PC-9 (cell line): Measurements from ENCODE around the gene ABCA2. TPM values are rescaled to one million over a fixed set of nuclear protein-coding genes. Genes with fewer than 3 reads are reported as not detected.

Experiments used
- BruUV-seq: library from RNA; stranded (reverse); fragments of 400-500 nt; replicated peaks from 2 replicates; lab custom pipeline; 2021; lab: Mats Ljungman, UMichigan
- CTCF ChIA-PET: fragments of 300-600 bp; sonication (Branson Sonifier 250); formaldehyde crosslinking; loops from one replicate; lab custom pipeline; 2022; ENCODE audit warnings: antibody characterized with exemption; lab: Charles Lee
- POLR2A ChIA-PET: fragments of 300-600 bp; sonication (Branson Sonifier 250); formaldehyde crosslinking; loops from one replicate; lab custom pipeline; 2022; ENCODE audit warnings: antibody characterized with exemption; ENCODE audit not compliant: unreplicated experiment; lab: Charles Lee
- DNase-seq, 2 experiments: peaks; one replicate each; pipeline versions ENCODE4 v3.0.0 to v3.0.0-alpha.2; 2015 to 2022; ENCODE audit warnings: mixed read lengths in 1 of 2
- H2AFZ ChIP-seq: fragments of 200-600 bp; sonication (generic); 2 replicates; pipeline ENCODE4 v1.8.1; 2017; ENCODE audit warnings: antibody characterized with exemption
- H3F3A ChIP-seq: fragments of 200-600 bp; sonication (generic); 2 replicates; pipeline ENCODE4 v1.8.1; 2017; ENCODE audit warnings: antibody characterized with exemption, mild to moderate bottlenecking, low read depth; ENCODE audit not compliant: insufficient read depth
- H3K27ac ChIP-seq: fragments of 200-600 bp; sonication (generic); 2 replicates; pipeline ENCODE4 v1.6.1; 2016; ENCODE audit warnings: mixed run types
- H3K27me3 ChIP-seq: fragments of 200-600 bp; sonication (generic); 2 replicates; pipeline ENCODE4 v1.6.1; 2016; ENCODE audit warnings: low read depth, mixed run types; ENCODE audit not compliant: insufficient read depth
- H3K36me3 ChIP-seq: fragments of 200-600 bp; sonication (generic); 2 replicates; pipeline ENCODE4 v1.6.1; 2016; ENCODE audit warnings: low read depth, mixed run types
- H3K4me1 ChIP-seq: fragments of 200-600 bp; sonication (generic); replicated peaks from 2 replicates; pipeline ENCODE4 v1.6.1; 2016; ENCODE audit warnings: mixed run types; ENCODE audit not compliant: insufficient read depth
- H3K4me2 ChIP-seq: fragments of 200-600 bp; sonication (generic); 2 replicates; pipeline ENCODE4 v1.6.1; 2017; ENCODE audit warnings: mixed run types
- H3K4me3 ChIP-seq: fragments of 200-600 bp; sonication (generic); 2 replicates; pipeline ENCODE4 v1.6.1; 2016; ENCODE audit warnings: mixed run types
- H3K79me2 ChIP-seq: fragments of 200-600 bp; sonication (generic); 2 replicates; pipeline ENCODE4 v1.6.1; 2017; ENCODE audit warnings: low read depth, mixed run types
- H3K9me2 ChIP-seq: fragments of 200-600 bp; sonication (generic); 2 replicates; pipeline ENCODE4 v1.8.1; 2017; ENCODE audit warnings: mild to moderate bottlenecking; ENCODE audit not compliant: insufficient read depth
- H3K9me3 ChIP-seq: fragments of 200-600 bp; sonication (generic); 2 replicates; pipeline ENCODE4 v1.8.1; 2016; ENCODE audit warnings: low read depth; ENCODE audit not compliant: insufficient read depth
- H4K20me1 ChIP-seq: fragments of 200-600 bp; sonication (generic); 2 replicates; pipeline ENCODE4 v1.8.1; 2017; ENCODE audit not compliant: insufficient read depth
- EZH2 ChIP-seq: fragments of 200-600 bp; sonication (generic); IDR thresholded peaks from 2 replicates; pipeline ENCODE4 v1.8.0; 2017; ENCODE audit warnings: antibody characterized with exemption, low read depth
- intact Hi-C: fragments of 100-400 bp; cut with micrococcal nuclease; formaldehyde crosslinking; loops from one replicate; pipeline ENCODE4 v1.10.0; 2022; ENCODE audit not compliant: unreplicated experiment
- total RNA-seq: library from RNA; stranded (reverse); gene quantifications from 2 replicates; pipeline ENCODE4 v1.2.3, GENCODE V29; 2021
- TF ChIP-seq, protein P1 (sequence below): fragments of 200-600 bp; sonication (generic); conservative IDR thresholded peaks from 2 replicates; pipeline ENCODE4 v1.6.1; 2017; ENCODE audit warnings: mixed run types, antibody characterized with exemption, mild to moderate bottlenecking, moderate library complexity

ABCA2 gene
- total RNA-seq, 1 experiment from 2014 or later: 79.2 TPM

GRCh38 chr9:137009938-137010732 lies 17.9 kb downstream of the ABCA2 start:
- Histone ChIP-seq H3K27ac (no peak overlapping the region), H3K9me3 (no peaks in the 10 kb centered on the region), H3K9me2 (no peaks in the 10 kb centered on the region), H3F3A (0 out of 2 replicates have a peak, but pooled peaks cover 3% of the 10 kb centered on the region), H3K27me3 (no peaks in the 10 kb centered on the region), H3K79me2 (no peaks in the 10 kb centered on the region), H3K4me2 (no peak overlapping the region), H4K20me1 (no peaks in the 10 kb centered on the region), H3K4me1 (no peaks in the 10 kb centered on the region), H3K36me3 (no peaks in the 10 kb centered on the region), H2AFZ (no peak overlapping the region), H3K4me3 (no peak overlapping the region)
- DNase-seq: no peak
- ChIA-PET CTCF (no interaction called here), POLR2A (no interaction called here)
- BruUV-seq: no TSS peak
- intact Hi-C loops: no loop called here
- TF ChIP-seq EZH2: no peak
- TF ChIP-seq, protein P1, sequence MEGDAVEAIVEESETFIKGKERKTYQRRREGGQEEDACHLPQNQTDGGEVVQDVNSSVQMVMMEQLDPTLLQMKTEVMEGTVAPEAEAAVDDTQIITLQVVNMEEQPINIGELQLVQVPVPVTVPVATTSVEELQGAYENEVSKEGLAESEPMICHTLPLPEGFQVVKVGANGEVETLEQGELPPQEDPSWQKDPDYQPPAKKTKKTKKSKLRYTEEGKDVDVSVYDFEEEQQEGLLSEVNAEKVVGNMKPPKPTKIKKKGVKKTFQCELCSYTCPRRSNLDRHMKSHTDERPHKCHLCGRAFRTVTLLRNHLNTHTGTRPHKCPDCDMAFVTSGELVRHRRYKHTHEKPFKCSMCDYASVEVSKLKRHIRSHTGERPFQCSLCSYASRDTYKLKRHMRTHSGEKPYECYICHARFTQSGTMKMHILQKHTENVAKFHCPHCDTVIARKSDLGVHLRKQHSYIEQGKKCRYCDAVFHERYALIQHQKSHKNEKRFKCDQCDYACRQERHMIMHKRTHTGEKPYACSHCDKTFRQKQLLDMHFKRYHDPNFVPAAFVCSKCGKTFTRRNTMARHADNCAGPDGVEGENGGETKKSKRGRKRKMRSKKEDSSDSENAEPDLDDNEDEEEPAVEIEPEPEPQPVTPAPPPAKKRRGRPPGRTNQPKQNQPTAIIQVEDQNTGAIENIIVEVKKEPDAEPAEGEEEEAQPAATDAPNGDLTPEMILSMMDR: no peak

GRCh38 chr9:137009217-137009616 lies 18.8 kb downstream of the ABCA2 start:
- Histone ChIP-seq H2AFZ (no peak overlapping the region), H3K4me3 (no peak overlapping the region), H3K9me2 (no peaks in the 10 kb centered on the region), H3K36me3 (no peaks in the 10 kb centered on the region), H3K4me1 (no peaks in the 10 kb centered on the region), H3K27ac (no peak overlapping the region), H3K9me3 (no peaks in the 10 kb centered on the region), H4K20me1 (no peaks in the 10 kb centered on the region), H3K27me3 (no peaks in the 10 kb centered on the region), H3K4me2 (no peak overlapping the region), H3F3A (0 out of 2 replicates have a peak, but pooled peaks cover 5% of the 10 kb centered on the region), H3K79me2 (no peaks in the 10 kb centered on the region)
- POLR2A ChIA-PET: no interaction called here
- no TSS peak for BruUV-seq
- no peak for DNase-seq
- intact Hi-C loops: no loop called here
- TF ChIP-seq, protein P1: no peak
- no peak for TF ChIP-seq EZH2
- CTCF ChIA-PET: no interaction called here

DNA sequence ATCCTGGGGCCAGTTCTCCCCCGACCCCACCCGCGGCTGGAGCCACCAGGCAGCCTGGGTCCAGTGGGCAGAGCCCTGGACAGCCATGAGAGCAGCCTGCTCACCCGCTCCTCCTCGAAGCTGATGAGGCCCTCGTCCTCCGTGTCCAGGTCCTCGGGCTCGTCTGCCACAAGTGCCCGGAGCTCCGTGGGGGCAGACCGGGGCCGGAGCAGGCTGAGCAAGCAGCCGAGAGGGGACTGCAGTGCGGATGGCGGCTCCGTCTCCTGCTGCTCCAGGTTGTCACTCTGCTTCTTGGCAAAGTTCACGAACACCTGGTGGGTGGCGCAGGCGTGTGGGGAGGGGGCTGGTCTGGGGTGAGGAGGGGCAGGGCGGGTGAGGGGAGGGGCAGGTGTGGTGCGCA lies 19.7 kb downstream of the ABCA2 start:
- intact Hi-C loops: no loop called here

More for the DNA sequence above, 19.7 kb downstream of the ABCA2 start:
- Histone ChIP-seq H3K27ac (no peak overlapping the region), H4K20me1 (no peaks in the 10 kb centered on the region), H3K4me3 (no peak overlapping the region), H3K27me3 (no peaks in the 10 kb centered on the region), H3F3A (0 out of 2 replicates have a peak, but pooled peaks cover 5% of the 10 kb centered on the region), H3K9me2 (no peaks in the 10 kb centered on the region), H3K9me3 (no peaks in the 10 kb centered on the region), H3K4me1 (no peaks in the 10 kb centered on the region), H3K79me2 (no peaks in the 10 kb centered on the region), H3K4me2 (no peak overlapping the region), H2AFZ (no peak overlapping the region), H3K36me3 (no peaks in the 10 kb centered on the region)
- CTCF ChIA-PET: no interaction called here
- POLR2A ChIA-PET: no interaction called here
- no peak for DNase-seq
- no TSS peak for BruUV-seq
- no peak for TF ChIP-seq EZH2
- TF ChIP-seq, protein P1: no peak
